Loucy (cell line): ENCODE data around the gene KCND2.
"Not testable (repeated sequence)": the region's sequence is repeated elsewhere in the genome, so short reads cannot be mapped to it uniquely, and the experiment has no call there.

Experiments used
- H2AFZ ChIP-seq: fragments of 200-600 bp; sonication (generic); 2 replicates; pipeline ENCODE4 v1.6.0; 2016; ENCODE audit warnings: antibody characterized with exemption, mild to moderate bottlenecking, low read length, moderate library complexity
- H3F3A ChIP-seq: fragments of 200-600 bp; 2 replicates; pipeline ENCODE4 v1.6.0; 2016; ENCODE audit warnings: antibody characterized with exemption, low read depth, mild to moderate bottlenecking
- H3K27me3 ChIP-seq: fragments of 200-600 bp; sonication (generic); 2 replicates; pipeline ENCODE4 v1.6.1; 2014; ENCODE audit warnings: low read length, mild to moderate bottlenecking; ENCODE audit not compliant: insufficient read depth, poor library complexity, severe bottlenecking
- H3K36me3 ChIP-seq: fragments of 200-600 bp; sonication (generic); 2 replicates; pipeline ENCODE4 v1.6.1; 2016; ENCODE audit warnings: low read length; ENCODE audit not compliant: insufficient read depth
- H3K4me1 ChIP-seq: fragments of 200-600 bp; sonication (generic); 2 replicates; pipeline ENCODE4 v1.5.1; 2014; ENCODE audit warnings: low read length, mild to moderate bottlenecking; ENCODE audit not compliant: insufficient read depth, poor library complexity, severe bottlenecking
- H3K4me2 ChIP-seq: fragments of 200-600 bp; sonication (generic); 2 replicates; pipeline ENCODE4 v1.6.0; 2014; ENCODE audit warnings: antibody characterized with exemption, low read length, low read depth, mild to moderate bottlenecking; ENCODE audit not compliant: poor library complexity, severe bottlenecking
- H3K4me3 ChIP-seq: fragments of 200-600 bp; sonication (generic); 2 replicates; pipeline ENCODE4 v1.5.1; 2014; ENCODE audit warnings: low read length, mild to moderate bottlenecking, mixed read lengths; ENCODE audit not compliant: poor library complexity, severe bottlenecking
- H3K79me2 ChIP-seq: fragments of 200-600 bp; sonication (generic); 2 replicates; pipeline ENCODE4 v1.6.1; 2014; ENCODE audit warnings: low read length; ENCODE audit not compliant: insufficient read depth
- H3K9ac ChIP-seq: fragments of 200-600 bp; sonication (generic); 2 replicates; pipeline ENCODE4 v1.6.0; 2014; ENCODE audit warnings: mild to moderate bottlenecking, low read depth, low read length, moderate library complexity; ENCODE audit not compliant: poor library complexity, severe bottlenecking
- H3K9me2 ChIP-seq: fragments of 200-600 bp; sonication (generic); replicated peaks from 2 replicates; pipeline ENCODE4 v1.6.1; 2016; ENCODE audit warnings: low read depth, low read length, mixed read lengths
- H3K9me3 ChIP-seq: fragments of 200-600 bp; sonication (generic); 2 replicates; pipeline ENCODE4 v1.6.1; 2014; ENCODE audit warnings: mild to moderate bottlenecking, antibody characterized with exemption, low read length, low read depth; ENCODE audit not compliant: insufficient read depth
- H4K20me1 ChIP-seq: fragments of 200-600 bp; sonication (generic); 2 replicates; pipeline ENCODE4 v1.6.0; 2014; ENCODE audit warnings: antibody characterized with exemption, low read length, mild to moderate bottlenecking; ENCODE audit not compliant: insufficient read depth, poor library complexity, severe bottlenecking
- CTCF ChIP-seq: fragments of 200-600 bp; sonication (generic); conservative IDR thresholded peaks from 2 replicates; pipeline ENCODE4 v1.5.1; 2014; ENCODE audit warnings: mild to moderate bottlenecking, antibody characterized with exemption, low read length
- EZH2phosphoT487 ChIP-seq: fragments of 200-600 bp; IDR thresholded peaks from 2 replicates; pipeline ENCODE4 v1.6.1; 2018; ENCODE audit warnings: antibody characterized with exemption, mild to moderate bottlenecking, moderate library complexity, borderline replicate concordance

The KCND2 gene

DNA sequence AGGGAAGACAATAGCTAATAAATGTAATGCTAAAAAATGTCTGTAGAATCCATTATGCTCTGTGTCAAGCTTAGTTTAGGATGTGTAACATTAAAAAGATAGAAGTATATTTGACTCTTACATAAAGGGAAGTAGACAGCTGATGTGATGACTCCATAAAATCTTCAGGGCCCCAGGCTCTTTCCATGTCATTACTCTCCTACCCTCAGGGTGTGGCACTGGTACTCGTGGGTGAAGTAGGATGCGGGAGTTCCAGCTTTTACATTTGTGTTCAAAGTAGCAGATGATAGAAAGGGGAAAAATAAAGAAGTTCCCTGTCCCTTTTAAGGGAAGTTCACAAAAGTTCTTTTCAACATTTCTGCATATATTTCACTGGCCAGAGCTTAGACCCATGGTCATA lies 427.8 kb downstream of the KCND2 start:
- no peaks in the 10 kb centered on the region for H3K79me2 ChIP-seq
- no peaks in the 10 kb centered on the region for H3K9me2 ChIP-seq
- no peak overlapping the region for H3K4me2 ChIP-seq
- H3K9ac ChIP-seq, result no peak overlapping the region
- H2AFZ ChIP-seq, result no peak overlapping the region
- no peaks in the 10 kb centered on the region for H3K36me3 ChIP-seq
- H4K20me1 ChIP-seq, result no peaks in the 10 kb centered on the region
- TF ChIP-seq EZH2phosphoT487 (no peak), CTCF (no peak)
- no peak overlapping the region for H3K4me3 ChIP-seq
- H3K9me3 ChIP-seq, result no peaks in the 10 kb centered on the region
- H3K27me3 ChIP-seq, result no peaks in the 10 kb centered on the region
- no peaks in the 10 kb centered on the region for H3F3A ChIP-seq
- H3K4me1 ChIP-seq, result no peaks in the 10 kb centered on the region

- not testable (repeated sequence) for H3K9me3 ChIP-seq, H3K9ac ChIP-seq, H4K20me1 ChIP-seq, H3K9me2 ChIP-seq, H3K4me1 ChIP-seq, H3K79me2 ChIP-seq, H3K27me3 ChIP-seq, H3K4me2 ChIP-seq, H3K4me3 ChIP-seq, H2AFZ ChIP-seq, H3K36me3 ChIP-seq, H3F3A ChIP-seq
These were observed 429.4 kb downstream of the KCND2 start for GRCh38 chr7:120702408-120702807.

- Histone ChIP-seq H3K9me2 (no peaks in the 10 kb centered on the region), H3K79me2 (no peaks in the 10 kb centered on the region), H3K4me3 (no peak overlapping the region), H3K4me1 (no peaks in the 10 kb centered on the region), H3K4me2 (no peak overlapping the region), H3F3A (no peaks in the 10 kb centered on the region), H3K9ac (no peak overlapping the region), H3K27me3 (no peaks in the 10 kb centered on the region), H2AFZ (no peak overlapping the region), H4K20me1 (no peaks in the 10 kb centered on the region), H3K9me3 (no peaks in the 10 kb centered on the region), H3K36me3 (no peaks in the 10 kb centered on the region)
- no peak for TF ChIP-seq EZH2phosphoT487
- no peak for TF ChIP-seq CTCF
These were observed 430.7 kb downstream of the KCND2 start for GRCh38 chr7:120703585-120704240.
